NCI-H187 (cell line): Measurements from ENCODE around the gene GRAMD2B.
"Not testable (repeated sequence)": the region's sequence is repeated elsewhere in the genome, so short reads cannot be mapped to it uniquely, and the experiment has no call there.

Source experiments
- DNase-seq, 2 experiments: peaks; one replicate each; lab custom pipeline; 2025; lab: John Stamatoyannopoulos, UW

The GRAMD2B gene, protein sequence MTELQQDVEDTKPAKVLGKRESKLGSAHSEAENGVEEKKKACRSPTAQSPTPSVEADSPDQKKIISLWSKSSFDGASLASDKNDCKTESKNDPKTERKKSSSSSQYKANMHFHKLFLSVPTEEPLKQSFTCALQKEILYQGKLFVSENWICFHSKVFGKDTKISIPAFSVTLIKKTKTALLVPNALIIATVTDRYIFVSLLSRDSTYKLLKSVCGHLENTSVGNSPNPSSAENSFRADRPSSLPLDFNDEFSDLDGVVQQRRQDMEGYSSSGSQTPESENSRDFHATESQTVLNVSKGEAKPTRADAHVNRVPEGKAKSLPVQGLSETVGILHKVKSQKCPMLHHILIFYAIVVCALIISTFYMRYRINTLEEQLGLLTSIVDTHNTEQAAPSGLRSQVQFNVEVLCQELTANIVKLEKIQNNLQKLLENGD

DNA sequence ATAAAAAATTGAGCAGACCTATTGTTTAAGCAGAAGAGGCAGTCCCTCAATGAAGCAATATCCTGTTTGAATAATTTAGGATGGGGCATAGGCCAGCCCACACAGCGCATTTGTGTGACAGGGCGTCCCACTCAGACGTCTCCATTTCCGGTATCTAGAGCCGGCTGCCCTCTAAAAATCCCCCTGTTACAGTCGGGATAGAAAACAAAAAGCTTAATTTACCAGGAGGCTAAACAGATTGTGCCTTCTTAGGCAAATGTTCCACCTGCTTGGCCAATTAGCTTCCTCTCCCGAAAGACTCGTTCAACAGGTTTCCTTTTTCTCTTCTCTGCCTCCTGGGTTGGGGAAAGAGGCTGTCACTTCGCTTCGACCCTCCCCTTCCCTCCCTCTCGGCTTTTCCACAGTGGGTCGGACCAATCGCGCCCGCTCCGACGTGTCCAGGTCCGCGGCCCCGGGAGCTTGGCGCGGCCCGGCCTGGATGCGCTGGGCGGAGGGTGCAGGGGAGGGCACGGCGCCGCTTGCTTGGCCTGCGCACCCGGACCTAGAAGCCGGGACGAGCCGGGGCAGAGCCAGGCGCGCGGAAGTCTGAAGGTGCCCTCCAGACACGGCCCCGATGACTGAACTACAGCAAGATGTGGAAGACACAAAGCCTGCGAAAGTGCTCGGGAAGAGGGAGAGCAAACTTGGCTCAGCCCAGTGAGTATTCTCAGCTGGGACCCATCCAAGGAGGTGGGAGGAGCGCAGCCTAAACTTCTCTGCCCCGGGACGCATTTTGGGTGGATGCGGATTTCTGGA, at the start of gene GRAMD2B:
GRAMD2B (plus strand) TSS at position 416 of the 795 bp plus-strand sequence; CDS start at position 614, 198 bp downstream.
- DNase-seq: no peak

DNA sequence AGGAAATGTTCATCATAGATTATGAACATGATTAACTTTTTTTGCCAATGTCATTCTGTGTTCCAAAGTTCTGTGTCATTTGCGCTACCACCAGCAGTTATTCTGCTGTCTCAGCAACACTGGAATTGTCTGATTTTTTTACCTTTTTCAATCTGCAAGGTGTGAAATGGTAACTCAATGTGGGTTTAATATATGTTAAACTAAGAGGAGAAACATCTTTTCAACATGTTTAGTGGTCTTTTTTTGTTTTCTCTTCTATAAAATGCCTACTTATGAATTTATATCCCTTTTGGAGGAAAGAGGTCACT, 49.1 kb upstream of the GRAMD2B start:
- DNase-seq: no peak

DNA sequence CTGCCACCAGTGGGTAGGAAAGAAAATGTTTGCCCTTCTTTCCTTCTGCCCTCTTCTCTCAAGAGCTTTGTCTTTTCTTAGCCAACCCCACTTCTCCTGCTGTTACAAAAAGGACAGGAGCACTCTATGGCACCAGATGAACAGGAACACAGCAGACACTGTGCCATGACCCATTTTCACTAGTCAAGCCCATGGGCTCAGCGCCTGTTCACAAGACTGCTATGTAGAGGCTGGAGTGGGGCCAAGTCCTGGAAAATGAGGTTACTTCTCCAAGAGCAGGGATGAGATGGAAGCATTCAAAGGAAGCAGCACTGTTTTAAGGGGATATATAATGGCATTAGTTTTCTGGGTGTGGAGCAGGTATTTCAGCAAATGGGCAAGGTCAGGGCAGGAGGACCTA, 46.8 kb upstream of the GRAMD2B start:
- no peak for DNase-seq

DNA sequence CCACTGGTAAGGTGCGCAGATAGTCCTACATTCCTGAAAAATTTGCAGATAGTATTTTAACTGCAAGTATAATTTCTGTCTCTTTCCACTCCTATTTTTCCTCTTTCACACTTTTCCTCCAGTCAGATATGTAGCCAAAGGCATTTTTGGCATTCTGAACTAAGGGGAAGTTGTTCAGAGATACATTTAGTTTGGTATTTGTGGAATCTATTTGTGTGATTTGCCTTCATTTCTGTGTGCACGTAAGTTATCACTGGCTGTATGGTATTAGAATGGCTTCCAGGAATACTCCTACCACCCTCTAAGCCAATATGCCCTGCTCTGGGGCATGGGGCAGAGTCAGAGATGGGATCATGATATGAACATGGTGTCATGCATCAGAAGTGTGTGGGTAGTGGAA, 45.8 kb upstream of the GRAMD2B start:
- DNase-seq: no peak

GRCh38 chr5:126380316-126380715, 42.9 kb upstream of the GRAMD2B start:
- not testable (repeated sequence) for DNase-seq

GRCh38 chr5:126383246-126383645, 40.0 kb upstream of the GRAMD2B start:
- DNase-seq: no peak

- no peak for DNase-seq
Observed at GRCh38 chr5:126383776-126384175, 39.4 kb upstream of the GRAMD2B start.

- DNase-seq: peak in 1 of 2 experiments; percentile 19
Observed at GRCh38 chr5:126384985-126385384, 38.2 kb upstream of the GRAMD2B start.

DNA sequence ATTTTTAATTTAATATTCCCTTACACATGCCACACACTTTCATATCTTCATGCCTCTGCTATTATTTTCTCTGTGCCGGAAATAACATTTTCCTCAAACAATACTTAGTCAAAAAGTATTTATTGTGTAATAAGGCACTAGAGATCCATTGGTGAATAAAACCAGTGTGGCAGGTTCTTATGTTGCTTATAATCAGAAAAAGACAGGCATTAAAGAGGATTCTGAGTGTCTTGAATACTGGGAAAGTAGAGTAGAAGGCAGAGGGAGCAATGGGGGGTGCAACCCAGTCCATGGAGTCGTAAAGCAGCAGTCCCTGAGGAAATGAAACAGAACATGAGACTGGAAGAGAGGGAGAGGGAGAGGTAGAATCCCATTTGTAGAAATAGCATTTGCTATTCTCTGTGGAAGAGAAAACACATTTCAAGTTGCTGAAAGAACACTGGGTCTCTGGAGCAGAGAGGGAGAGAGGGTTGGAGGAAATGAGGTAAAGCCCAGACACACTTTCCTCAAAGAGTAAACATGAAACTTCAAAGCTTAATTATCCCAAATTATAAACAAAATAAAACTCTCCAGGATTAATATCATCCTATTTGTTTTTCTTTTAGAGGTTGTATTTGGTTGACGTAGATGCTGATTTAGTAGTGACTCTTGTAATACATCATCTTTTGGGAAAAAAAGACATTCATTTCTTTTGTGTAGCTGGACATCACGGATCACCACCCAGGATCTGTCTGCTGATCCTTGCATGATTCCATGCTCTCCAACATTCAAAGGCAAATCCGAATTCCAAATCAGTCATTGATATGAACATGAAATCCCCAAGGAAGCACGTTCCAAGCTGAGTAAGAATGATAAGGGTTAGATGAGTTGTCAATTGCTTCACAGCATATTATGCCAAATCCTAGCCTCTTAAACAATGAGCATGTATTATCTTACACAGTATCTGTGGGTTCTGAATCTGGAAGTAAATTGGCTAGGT, 37.4 kb upstream of the GRAMD2B start:
- DNase-seq: no peak

GRCh38 chr5:126389179-126389578, 34.0 kb upstream of the GRAMD2B start:
- DNase-seq: peak in 1 of 2 experiments; percentile 20

DNA sequence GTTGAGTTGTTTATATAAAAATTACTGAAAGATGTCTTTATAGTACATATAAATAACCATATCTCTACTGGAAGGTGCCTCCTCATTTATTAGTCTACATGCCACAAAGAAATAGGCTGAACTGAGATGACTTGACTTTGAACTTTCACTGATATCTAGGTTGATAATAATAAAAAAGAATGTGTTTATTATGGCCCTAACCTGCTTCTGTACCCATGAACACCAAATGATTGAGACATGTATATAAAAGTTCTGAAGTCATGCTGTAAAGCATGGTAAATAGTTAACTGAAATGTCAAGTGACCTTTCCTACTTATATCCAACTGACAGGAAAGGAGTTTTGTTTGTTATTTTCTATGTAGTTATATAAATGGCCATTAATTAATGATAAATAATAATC, 33.2 kb upstream of the GRAMD2B start:
- DNase-seq: no peak

DNA sequence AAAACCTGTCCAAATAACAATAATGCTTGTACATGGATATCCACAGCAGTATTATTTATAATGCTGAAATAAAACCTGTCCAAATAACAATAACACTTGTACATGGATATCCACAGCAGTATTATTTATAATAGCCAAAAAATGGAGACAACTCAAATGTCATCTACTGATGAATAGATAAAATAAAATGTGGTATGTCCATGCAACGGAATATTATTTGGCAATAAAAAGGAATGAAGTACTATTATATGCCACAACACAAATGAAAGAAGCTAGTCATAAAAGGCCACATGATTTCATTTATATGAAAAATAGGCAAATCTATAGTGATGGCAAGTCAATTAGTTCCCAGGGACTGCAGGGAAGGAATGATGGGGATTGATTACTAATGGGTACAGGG, 31.8 kb upstream of the GRAMD2B start:
- no peak for DNase-seq

DNA sequence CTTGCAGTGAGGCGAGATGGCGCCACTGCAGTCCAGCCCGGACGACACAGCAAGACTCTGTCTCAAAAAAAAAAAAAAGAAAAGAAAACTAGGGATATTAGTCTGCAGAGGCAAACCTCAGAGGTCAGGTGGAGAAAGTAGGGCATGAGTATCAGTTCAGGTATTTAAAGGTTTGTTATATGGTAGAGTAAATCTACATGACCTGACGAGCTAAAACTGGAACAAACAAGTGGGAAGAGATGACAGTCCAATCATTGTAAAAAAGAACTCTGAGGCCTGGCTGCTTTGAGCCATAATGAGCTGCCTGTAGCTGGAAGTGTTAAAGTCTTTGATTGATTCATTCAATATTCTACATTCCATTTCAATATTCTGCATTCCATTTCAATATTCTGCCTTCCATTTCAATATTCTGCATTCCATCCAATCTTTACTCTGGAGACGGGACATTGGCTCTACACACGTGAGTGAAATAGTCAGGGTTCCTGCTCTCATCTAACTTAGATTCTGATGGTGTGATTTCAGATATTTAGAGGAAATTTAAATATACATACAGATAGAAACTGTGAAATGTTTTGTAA, 28.9 kb upstream of the GRAMD2B start:
- no peak for DNase-seq

GRCh38 chr5:126395198-126395597, 28.0 kb upstream of the GRAMD2B start:
- no peak for DNase-seq

- no peak for DNase-seq
Observed at GRCh38 chr5:126395605-126396004, 27.6 kb upstream of the GRAMD2B start.

DNA sequence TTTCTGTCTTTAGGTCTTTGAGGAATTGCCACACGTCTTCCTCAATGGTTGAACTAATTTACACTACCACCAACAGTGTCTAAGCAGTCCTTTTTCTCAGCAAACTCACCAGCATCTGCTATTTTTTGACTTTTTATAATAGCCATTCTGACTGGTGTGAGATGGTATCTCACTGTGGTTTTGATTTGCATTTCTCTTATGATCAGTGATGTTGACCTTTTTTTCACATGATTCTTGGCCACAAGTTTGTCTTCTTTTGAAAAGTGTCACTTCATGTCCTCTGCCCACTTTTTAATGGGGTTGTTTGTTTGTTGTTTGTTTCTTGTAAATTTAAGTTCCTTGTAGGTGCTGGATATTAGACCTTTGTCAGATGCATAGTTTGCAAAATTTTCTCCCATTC, 26.5 kb upstream of the GRAMD2B start:
- DNase-seq: not testable (repeated sequence)

DNA sequence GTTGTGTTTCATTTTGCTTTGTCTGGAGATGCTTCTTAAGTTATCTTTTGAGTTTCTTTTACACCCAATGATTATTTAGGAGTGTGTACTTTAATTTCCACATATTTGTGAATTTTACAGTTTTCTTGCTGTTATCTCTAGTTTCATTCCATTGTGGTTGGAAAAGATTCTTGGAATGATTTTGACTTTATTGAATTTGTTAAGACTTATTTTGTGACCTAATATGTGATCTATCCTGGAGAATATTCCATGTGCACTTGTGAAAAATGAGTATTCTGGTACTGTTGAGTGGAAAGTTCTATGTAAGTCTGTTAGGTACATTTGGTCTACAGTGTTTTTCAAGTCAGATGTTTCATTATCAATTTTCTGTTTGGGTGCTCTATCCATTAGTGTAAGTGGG, 24.4 kb upstream of the GRAMD2B start:
- DNase-seq: no peak

GRCh38 chr5:126400621-126401251, 22.5 kb upstream of the GRAMD2B start:
- no peak for DNase-seq

GRCh38 chr5:126402621-126403555, 20.3 kb upstream of the GRAMD2B start:
- DNase-seq: no peak

- DNase-seq: no peak
Observed at GRCh38 chr5:126403876-126404275, 19.3 kb upstream of the GRAMD2B start.
